Activated CD8-positive, alpha-beta T cell treated with anti-CD3 and anti-CD28 coated beads for 36 hours (primary cell): ENCODE measurements around the gene NBPF1. TPM values are rescaled to one million over a fixed set of nuclear protein-coding genes. Genes with fewer than 3 reads are reported as not detected.
"Not testable (repeated sequence)": the region's sequence is repeated elsewhere in the genome, so short reads cannot be mapped to it uniquely, and the experiment has no call there.

Experiments used
- ATAC-seq: fragments of 200-7000 bp; cut with Tn5 transposase; one replicate; pipeline ENCODE4 v1.10.0; 2021; ENCODE audit warnings: mild to moderate bottlenecking, moderate library complexity
- CTCF ChIA-PET: fragments of 350-600 bp; sonication (Branson Sonifier 250); formaldehyde crosslinking; loops from one replicate; lab custom pipeline; 2021; ENCODE audit warnings: antibody characterized with exemption; lab: Charles Lee
- POLR2A ChIA-PET: fragments of 350-600 bp; sonication (Branson Sonifier 250); formaldehyde crosslinking; loops from one replicate; lab custom pipeline; 2021; ENCODE audit warnings: antibody characterized with exemption; lab: Charles Lee
- DNase-seq: peaks from one replicate; pipeline ENCODE4 v3.0.0-alpha.2; 2020
- H3K27ac Mint-ChIP-seq: one replicate; pipeline ENCODE4 v1.8.0; 2021; ENCODE audit warnings: mild to moderate bottlenecking, mixed read lengths
- H3K27me3 Mint-ChIP-seq: one replicate; pipeline ENCODE4 v1.8.0; 2021; ENCODE audit warnings: mixed read lengths
- H3K36me3 Mint-ChIP-seq: one replicate; pipeline ENCODE4 v1.8.0; 2021; ENCODE audit warnings: low read depth, mixed read lengths
- H3K4me1 Mint-ChIP-seq: one replicate; pipeline ENCODE4 v1.8.0; 2021; ENCODE audit warnings: low read depth, mixed read lengths
- H3K4me3 Mint-ChIP-seq: one replicate; pipeline ENCODE4 v1.8.0; 2021; ENCODE audit warnings: mild to moderate bottlenecking, moderate library complexity, mixed read lengths
- H3K9me3 Mint-ChIP-seq: one replicate; pipeline ENCODE4 v1.8.0; 2021; ENCODE audit warnings: mixed read lengths
- intact Hi-C: fragments of 100-400 bp; cut with micrococcal nuclease; formaldehyde crosslinking; loops from one replicate; pipeline ENCODE4 v1.10.0; 2022
- total RNA-seq, 2 experiments: library from RNA; stranded (reverse); gene quantifications; one replicate each; pipeline ENCODE4 v1.2.3, GENCODE V29; 2021

The NBPF1 gene
- total RNA-seq, 2 experiments from 2014 or later: 2.8 to 3.1 TPM

DNA sequence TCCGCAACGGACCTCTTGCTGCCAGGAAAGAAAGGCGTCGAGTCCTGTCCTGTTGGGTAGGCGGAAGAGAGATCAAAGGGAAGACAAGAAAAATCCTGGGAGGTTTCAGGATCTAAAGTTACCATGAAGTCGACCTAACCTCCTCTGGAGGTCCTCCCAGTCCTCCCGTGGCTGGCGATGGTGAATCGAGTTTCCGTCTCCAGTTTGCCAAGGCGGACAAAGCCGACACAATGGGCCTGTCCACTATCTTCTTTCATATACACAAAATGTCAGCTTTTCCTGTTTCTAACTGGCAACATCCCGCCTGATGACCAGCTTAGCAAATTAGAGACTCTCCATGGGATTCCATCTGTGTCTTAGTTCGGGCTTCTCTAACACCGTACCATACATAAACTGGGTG is 76.6 kb downstream of the NBPF1 start:
- intact Hi-C loops, POLR2A ChIA-PET, H3K27ac Mint-ChIP-seq, H3K4me1 Mint-ChIP-seq, H3K36me3 Mint-ChIP-seq, DNase-seq, ATAC-seq, H3K9me3 Mint-ChIP-seq, H3K4me3 Mint-ChIP-seq, CTCF ChIA-PET: not testable (repeated sequence)
- peaks cover 24% of the 10 kb centered on the region for H3K27me3 Mint-ChIP-seq

DNA sequence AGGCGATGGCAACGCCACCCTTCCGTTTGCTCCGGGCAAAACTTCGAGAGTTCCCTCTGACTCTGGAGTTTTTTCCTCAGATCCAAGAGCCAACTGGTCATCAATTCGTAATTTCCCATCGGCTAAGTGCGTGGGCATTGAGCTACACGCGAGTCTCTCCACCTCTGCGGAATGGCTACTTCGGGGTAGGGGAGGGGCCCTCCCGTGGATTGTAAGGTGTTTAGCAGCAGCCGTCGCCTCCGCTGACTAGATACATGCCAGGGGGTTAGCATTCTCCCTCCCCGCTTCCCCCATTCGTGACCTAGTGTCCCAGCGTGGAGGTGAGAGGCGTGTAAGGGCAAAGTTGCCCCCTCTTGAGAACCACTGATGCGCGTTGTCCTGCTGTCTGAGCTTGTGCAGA is 77.5 kb downstream of the NBPF1 start:
- peaks cover 30% of the 10 kb centered on the region for H3K27me3 Mint-ChIP-seq
- POLR2A ChIA-PET, intact Hi-C loops, ATAC-seq, H3K27ac Mint-ChIP-seq, H3K9me3 Mint-ChIP-seq, H3K36me3 Mint-ChIP-seq, H3K4me1 Mint-ChIP-seq, CTCF ChIA-PET, DNase-seq, H3K4me3 Mint-ChIP-seq: not testable (repeated sequence)

- peak overlapping the region; percentile 68 for H3K4me3 Mint-ChIP-seq
- H3K36me3 Mint-ChIP-seq, DNase-seq, ATAC-seq, H3K4me1 Mint-ChIP-seq, H3K27ac Mint-ChIP-seq, intact Hi-C loops, POLR2A ChIA-PET, CTCF ChIA-PET, H3K9me3 Mint-ChIP-seq: not testable (repeated sequence)
- peaks cover 30% of the 10 kb centered on the region for H3K27me3 Mint-ChIP-seq
Measured at GRCh38 chr1:16535487-16535886, 77.9 kb downstream of the NBPF1 start.

DNA sequence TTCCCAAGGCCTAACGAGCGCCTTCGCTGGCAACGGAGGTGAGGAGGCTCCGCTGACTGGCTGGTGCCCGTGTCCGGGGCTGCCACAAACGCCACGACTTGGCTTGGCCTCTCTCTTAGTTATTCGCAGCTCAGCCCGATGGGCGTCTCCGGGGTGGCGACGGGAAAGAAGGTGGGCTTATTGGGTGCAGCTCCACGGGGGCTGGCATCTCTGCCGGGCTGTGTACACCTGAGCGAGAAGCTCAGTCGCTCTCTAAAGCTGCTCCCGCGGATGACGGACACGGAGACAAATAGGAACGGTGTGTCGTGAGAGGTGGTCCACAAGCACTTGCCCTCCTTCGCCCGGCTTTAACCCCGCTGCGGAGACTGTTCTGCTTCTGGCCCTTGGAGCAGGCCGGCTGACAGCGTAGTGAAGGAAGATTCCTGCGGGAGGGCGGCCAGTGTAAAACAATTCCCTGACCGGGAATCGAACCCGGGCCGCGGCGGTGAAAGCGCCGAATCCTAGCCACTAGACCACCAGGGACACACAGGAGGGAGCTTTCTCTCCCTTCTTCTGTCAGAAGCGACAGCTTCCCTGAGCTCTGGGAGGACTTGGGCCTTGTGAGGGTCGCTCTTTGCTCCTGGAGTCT is 78.4 kb downstream of the NBPF1 start:
- ATAC-seq (peak; percentile 89), DNase-seq (peak; percentile 73)
- Mint-ChIP-seq H3K27ac (peak overlapping the region; percentile 57), H3K27me3 (peaks cover 32% of the 10 kb centered on the region), H3K4me3 (peak overlapping the region; percentile 68)
- intact Hi-C loops, H3K4me1 Mint-ChIP-seq, H3K36me3 Mint-ChIP-seq, H3K9me3 Mint-ChIP-seq, POLR2A ChIA-PET, CTCF ChIA-PET: not testable (repeated sequence)

GRCh38 chr1:16534239-16534828 is 79.0 kb downstream of the NBPF1 start:
- DNase-seq: peak; percentile 10
- peaks cover 32% of the 10 kb centered on the region for H3K27me3 Mint-ChIP-seq
- ATAC-seq, CTCF ChIA-PET, H3K4me1 Mint-ChIP-seq, intact Hi-C loops, H3K9me3 Mint-ChIP-seq, POLR2A ChIA-PET, H3K36me3 Mint-ChIP-seq, H3K27ac Mint-ChIP-seq: not testable (repeated sequence)
- peak overlapping the region; percentile 68 for H3K4me3 Mint-ChIP-seq

DNA sequence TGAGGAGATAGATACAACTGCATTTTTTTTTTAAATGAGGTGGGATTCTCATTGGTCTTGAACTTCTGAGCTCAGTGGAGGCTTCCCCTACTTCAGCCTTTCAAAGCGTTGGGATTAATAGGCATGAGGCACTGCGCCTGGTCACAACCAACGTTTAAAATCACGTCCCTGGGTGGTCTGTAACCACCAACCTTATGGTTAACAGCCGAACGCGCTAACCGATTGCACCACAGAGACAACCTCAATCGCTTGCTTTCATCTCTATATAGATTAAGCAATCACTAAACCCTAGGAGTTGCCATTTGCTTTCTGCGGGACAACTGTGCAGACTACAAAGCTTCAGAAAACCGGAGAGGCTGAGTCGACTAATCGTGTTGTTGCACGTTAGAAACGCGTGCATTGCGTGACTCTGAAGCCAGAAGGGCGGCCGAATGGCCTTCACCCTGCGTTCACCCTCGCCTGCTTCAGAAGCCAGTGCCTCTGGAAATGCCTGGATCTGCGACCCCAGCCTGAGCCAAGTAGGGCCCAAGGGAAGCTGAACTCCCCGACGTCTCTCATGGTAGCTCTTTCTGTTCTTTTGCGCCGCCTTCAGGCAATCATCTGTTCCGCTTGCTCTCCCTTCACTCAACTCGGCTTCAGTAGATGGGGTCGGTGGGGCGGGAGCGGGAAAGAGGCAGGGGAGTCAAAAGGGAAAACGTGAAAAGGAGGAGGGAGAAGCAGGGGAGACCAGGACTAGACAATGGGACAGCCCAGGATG is 81.0 kb downstream of the NBPF1 start:
- H3K4me1 Mint-ChIP-seq, CTCF ChIA-PET, POLR2A ChIA-PET, H3K4me3 Mint-ChIP-seq, H3K27ac Mint-ChIP-seq, intact Hi-C loops, ATAC-seq, H3K36me3 Mint-ChIP-seq, DNase-seq, H3K9me3 Mint-ChIP-seq: not testable (repeated sequence)
- H3K27me3 Mint-ChIP-seq: peaks cover 31% of the 10 kb centered on the region

DNA sequence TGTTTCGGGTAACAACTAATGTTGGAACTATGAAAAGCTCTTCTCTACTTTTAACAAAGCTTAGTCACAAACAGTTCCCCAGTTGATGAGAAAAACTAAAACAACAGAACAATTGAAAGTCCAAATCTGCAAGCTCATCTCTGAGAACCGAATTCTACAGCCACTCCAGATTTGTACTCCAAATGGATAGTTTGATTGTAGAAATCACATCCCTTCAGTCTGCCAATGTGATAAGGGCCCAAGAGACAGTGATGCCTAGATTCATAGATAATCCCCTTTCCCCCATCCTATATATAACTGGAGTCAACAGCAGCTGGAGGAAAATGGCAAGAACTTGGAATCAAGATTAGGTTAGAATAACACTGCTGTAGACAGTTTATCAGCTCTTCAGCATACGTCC is 85.0 kb downstream of the NBPF1 start:
- H3K9me3 Mint-ChIP-seq, H3K36me3 Mint-ChIP-seq, CTCF ChIA-PET, DNase-seq, H3K27ac Mint-ChIP-seq, H3K4me3 Mint-ChIP-seq, intact Hi-C loops, H3K4me1 Mint-ChIP-seq, ATAC-seq: not testable (repeated sequence)
- H3K27me3 Mint-ChIP-seq: peaks cover 23% of the 10 kb centered on the region
- POLR2A ChIA-PET: interaction anchor here (1.3 kb wide), 1 partner anchor 15 kb away, joined by 3 read pairs; no protein-coding TSS in a partner anchor

DNA sequence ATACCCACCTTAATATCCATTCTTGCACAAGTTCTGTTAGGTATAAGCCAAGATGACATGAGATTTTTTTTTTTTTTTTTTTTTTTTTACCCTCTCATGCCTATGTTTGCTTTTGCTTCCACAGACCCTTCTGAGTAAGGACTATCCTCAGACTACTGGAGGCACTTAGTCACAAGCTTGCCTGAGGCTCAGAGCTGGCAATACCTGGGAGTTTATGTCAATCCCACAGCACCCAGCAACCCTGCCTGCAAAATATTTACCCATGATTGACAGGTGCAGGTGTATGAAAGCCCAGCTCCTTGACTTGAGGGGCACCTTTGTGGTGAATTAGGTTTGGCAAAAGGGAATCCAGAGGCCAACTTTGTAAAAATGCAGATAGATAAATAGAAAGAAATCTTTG is 87.6 kb downstream of the NBPF1 start:
- H3K9me3 Mint-ChIP-seq, intact Hi-C loops, H3K4me3 Mint-ChIP-seq, H3K4me1 Mint-ChIP-seq, DNase-seq, H3K27ac Mint-ChIP-seq, POLR2A ChIA-PET, ATAC-seq, H3K36me3 Mint-ChIP-seq, CTCF ChIA-PET: not testable (repeated sequence)
- H3K27me3 Mint-ChIP-seq: peaks cover 12% of the 10 kb centered on the region

GRCh38 chr1:16521679-16522078 is 91.7 kb downstream of the NBPF1 start:
- intact Hi-C loops, CTCF ChIA-PET, POLR2A ChIA-PET, H3K4me1 Mint-ChIP-seq, ATAC-seq, H3K4me3 Mint-ChIP-seq, DNase-seq, H3K9me3 Mint-ChIP-seq, H3K27ac Mint-ChIP-seq, H3K36me3 Mint-ChIP-seq: not testable (repeated sequence)
- peaks cover 29% of the 10 kb centered on the region for H3K27me3 Mint-ChIP-seq
